DOHH2 (cell line): ENCODE results near the gene COX7A2.

Experiments
- H3F3A ChIP-seq: fragments of 200-600 bp; sonication (generic), shearing (Covaris generic); 2 replicates; pipeline ENCODE4 v1.6.0; 2016; ENCODE audit warnings: antibody characterized with exemption, mild to moderate bottlenecking; ENCODE audit not compliant: control insufficient read depth, insufficient read depth
- H3K27ac ChIP-seq: fragments of 200-600 bp; sonication (generic); 2 replicates; pipeline ENCODE4 v1.5.1; 2014; ENCODE audit warnings: low read depth, mild to moderate bottlenecking, low read length, moderate library complexity
- H3K27me3 ChIP-seq: fragments of 200-600 bp; sonication (generic); 2 replicates; pipeline ENCODE4 v1.6.1; 2014; ENCODE audit warnings: mild to moderate bottlenecking, low read length, mixed read lengths; ENCODE audit not compliant: control insufficient read depth
- H3K36me3 ChIP-seq: fragments of 200-600 bp; sonication (generic); 2 replicates; pipeline ENCODE4 v1.6.1; 2014; ENCODE audit warnings: mild to moderate bottlenecking, low read length, moderate library complexity, mixed read lengths; ENCODE audit not compliant: control insufficient read depth
- H3K4me1 ChIP-seq: fragments of 200-600 bp; sonication (generic); 2 replicates; pipeline ENCODE4 v1.6.1; 2014; ENCODE audit warnings: mild to moderate bottlenecking, low read length, mixed read lengths; ENCODE audit not compliant: control insufficient read depth
- H3K4me2 ChIP-seq: fragments of 200-600 bp; sonication (generic); 2 replicates; pipeline ENCODE4 v1.6.0; 2014; ENCODE audit warnings: mild to moderate bottlenecking, low read length, moderate library complexity
- H3K4me3 ChIP-seq: fragments of 200-600 bp; sonication (generic); 2 replicates; pipeline ENCODE4 v1.5.1; 2014; ENCODE audit warnings: mild to moderate bottlenecking, low read length, mixed read lengths
- H3K79me2 ChIP-seq: fragments of 200-600 bp; sonication (generic); 2 replicates; pipeline ENCODE4 v1.6.1; 2014; ENCODE audit warnings: mild to moderate bottlenecking, low read length, mixed read lengths; ENCODE audit not compliant: control insufficient read depth
- H3K9me2 ChIP-seq: fragments of 200-600 bp; sonication (generic); replicated peaks from 2 replicates; pipeline ENCODE4 v1.6.1; 2014; ENCODE audit warnings: mild to moderate bottlenecking, low read length, mixed read lengths; ENCODE audit not compliant: control insufficient read depth
- H3K9me3 ChIP-seq: fragments of 200-600 bp; sonication (generic); 2 replicates; pipeline ENCODE4 v1.6.1; 2014; ENCODE audit warnings: antibody characterized with exemption, low read length, mixed read lengths; ENCODE audit not compliant: control insufficient read depth, insufficient read depth
- H4K20me1 ChIP-seq: fragments of 200-600 bp; sonication (generic); 2 replicates; pipeline ENCODE4 v1.6.0; 2014; ENCODE audit warnings: low read depth, mild to moderate bottlenecking, antibody characterized with exemption, low read length, moderate library complexity; ENCODE audit not compliant: control insufficient read depth, insufficient read depth
- CTCF ChIP-seq: fragments of 200-600 bp; sonication (generic); IDR thresholded peaks from one replicate; pipeline ENCODE4 v1.5.1; 2014; ENCODE audit warnings: antibody characterized with exemption, mild to moderate bottlenecking, low read depth, low read length; ENCODE audit not compliant: poor library complexity, severe bottlenecking
- EZH2phosphoT487 ChIP-seq: fragments of 200-600 bp; sonication (generic); IDR thresholded peaks from 2 replicates; pipeline ENCODE4 v1.6.1; 2017; ENCODE audit warnings: borderline replicate concordance, mild to moderate bottlenecking, antibody characterized with exemption, low read length, moderate library complexity, mixed read lengths

Gene COX7A2

GRCh38 chr6:75291331-75291730 lies 47.7 kb upstream of the COX7A2 start:
- Histone ChIP-seq H3F3A (peaks cover 2% of the 10 kb centered on the region; the same call in 1 of the 2 replicates), H3K9me3 (no peaks in the 10 kb centered on the region), H3K4me1 (peaks cover 15% of the 10 kb centered on the region), H3K27me3 (no peaks in the 10 kb centered on the region), H3K9me2 (no peaks in the 10 kb centered on the region), H3K4me3 (no peak overlapping the region), H3K4me2 (no peak overlapping the region), H4K20me1 (no peaks in the 10 kb centered on the region), H3K79me2 (peaks cover 24% of the 10 kb centered on the region), H3K27ac (no peak overlapping the region), H3K36me3 (0 out of 2 replicates have a peak, but pooled peaks cover 5% of the 10 kb centered on the region)
- TF ChIP-seq CTCF (no peak), EZH2phosphoT487 (no peak)

GRCh38 chr6:75290136-75290945 lies 46.7 kb upstream of the COX7A2 start:
- Histone ChIP-seq H3K79me2 (peaks cover 34% of the 10 kb centered on the region), H3K9me3 (no peaks in the 10 kb centered on the region), H3K4me2 (no peak overlapping the region), H3K36me3 (peaks cover 5% of the 10 kb centered on the region; the same call in 1 of the 2 replicates), H4K20me1 (no peaks in the 10 kb centered on the region), H3K4me3 (no peak overlapping the region), H3K4me1 (peaks cover 21% of the 10 kb centered on the region), H3K27ac (no peak overlapping the region), H3K27me3 (no peaks in the 10 kb centered on the region), H3F3A (peaks cover 2% of the 10 kb centered on the region; the same call in 1 of the 2 replicates), H3K9me2 (no peaks in the 10 kb centered on the region)
- no peak for TF ChIP-seq CTCF
- no peak for TF ChIP-seq EZH2phosphoT487

DNA sequence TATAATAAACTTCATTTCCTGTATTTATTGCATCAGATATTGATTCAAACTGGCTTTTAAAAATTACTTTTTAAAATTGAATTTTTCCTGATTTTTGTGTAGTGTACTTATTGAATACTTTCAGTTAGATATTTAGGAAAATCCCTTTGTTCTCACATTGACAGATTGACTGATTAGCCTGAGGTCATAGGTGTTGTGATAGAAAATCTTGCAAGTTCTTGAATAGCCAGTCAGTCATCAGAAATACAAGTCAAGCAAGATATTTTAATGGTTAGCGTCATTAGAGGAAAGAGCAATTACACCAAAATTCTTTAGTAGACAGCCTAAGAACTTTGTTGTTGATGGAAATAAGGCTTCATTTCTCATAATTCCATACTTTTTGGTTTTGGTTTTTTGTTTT lies 44.4 kb upstream of the COX7A2 start:
- Histone ChIP-seq H3K27me3 (no peaks in the 10 kb centered on the region), H3K36me3 (peaks cover 17% of the 10 kb centered on the region; the same call in 1 of the 2 replicates), H4K20me1 (peaks cover 8% of the 10 kb centered on the region; the same call in 1 of the 2 replicates), H3K9me3 (no peaks in the 10 kb centered on the region), H3K27ac (no peak overlapping the region), H3K4me3 (no peak overlapping the region), H3K4me2 (peak overlapping the region; percentile 82), H3K4me1 (peaks cover 21% of the 10 kb centered on the region), H3F3A (0 out of 2 replicates have a peak, but pooled peaks cover 2% of the 10 kb centered on the region), H3K79me2 (peaks cover 54% of the 10 kb centered on the region), H3K9me2 (no peaks in the 10 kb centered on the region)
- no peak for TF ChIP-seq CTCF
- no peak for TF ChIP-seq EZH2phosphoT487
